ENCODE data around the gene SPRED2. TPM values are rescaled to one million over a fixed set of nuclear protein-coding genes. Genes with fewer than 3 reads are reported as not detected.

SPRED2 gene
- total RNA-seq, 4 donors from 2014 or later: 8.4 to 34.8 (median 29.7) TPM

DNA sequence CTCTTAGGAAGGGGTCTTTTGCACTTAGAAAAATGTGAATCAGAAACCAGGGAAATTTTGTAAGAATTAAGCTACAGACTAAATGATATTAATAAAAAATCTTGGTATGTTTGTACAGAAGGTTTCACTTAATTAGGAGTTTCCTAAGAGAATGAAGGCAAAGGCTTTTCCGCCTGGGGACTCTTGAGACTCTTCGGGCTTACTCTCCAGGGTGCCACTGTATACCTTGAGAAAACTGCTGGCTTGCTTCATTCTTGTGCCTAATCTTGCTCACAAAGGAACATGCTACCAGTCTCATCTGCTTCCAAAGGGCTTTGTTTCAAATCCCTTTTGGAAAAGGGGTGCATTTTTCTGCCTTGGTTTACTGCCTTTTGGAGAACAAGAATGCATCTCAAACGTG lies 155.3 kb downstream of the SPRED2 start:
- Histone ChIP-seq H3K27ac (no peak overlapping the region), H3K4me1 (no peaks in the 10 kb centered on the region), H3K4me3 (no peak overlapping the region), H3K9me3 (no peaks in the 10 kb centered on the region), H3K36me3 (peaks cover 0 to 12% (median 4%) of the 10 kb centered on the region in 4 donors), H3K27me3 (no peaks in the 10 kb centered on the region)
- intact Hi-C loops (cut with DNase I; ENCODE audit: low total_unique reads) (no loop called here), in situ Hi-C loops (cut with MboI; ENCODE audit: low pct_ligation_motif_present in 1 of 4, low pct_unique_long_range_greater_than_20kb in 1 of 4, low sequenced_read_pairs in 3 of 4) (no loop called here)
- no peak for TF ChIP-seq POLR2AphosphoS5 (IDR thresholded peaks at IDR 0.05)
- no peak for DNase-seq
- WGBS, 2 donors (ENCODE audit: low coverage in 1 of 2): 75 to 84% methylated on average over 1 to 3 of the region's 3 CpGs

DNA sequence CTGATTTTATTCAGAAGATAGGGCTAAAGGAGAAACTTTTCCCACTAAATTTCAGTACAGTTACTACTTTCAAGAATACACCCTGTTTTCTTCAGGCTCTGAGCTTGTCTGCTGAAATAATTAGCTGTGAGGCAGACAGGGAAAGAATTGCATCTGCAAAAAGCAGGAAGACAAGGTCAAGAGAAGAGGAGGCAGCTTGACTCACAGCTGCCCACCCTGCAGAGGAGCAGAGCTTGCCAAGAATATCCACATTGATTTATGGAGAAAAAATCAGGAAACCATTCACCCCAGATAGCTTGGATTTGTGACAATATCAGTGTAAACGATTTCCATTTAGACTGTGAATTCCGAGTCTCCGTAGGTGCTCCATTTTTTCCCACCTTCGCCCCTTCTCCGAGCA lies 155.8 kb downstream of the SPRED2 start:
- peaks cover 0 to 16% (median 7%) of the 10 kb centered on the region in 4 donors for H3K36me3 ChIP-seq
- no peak for DNase-seq
- in situ Hi-C loops (cut with MboI; ENCODE audit: low pct_ligation_motif_present in 1 of 4, low pct_unique_long_range_greater_than_20kb in 1 of 4, low sequenced_read_pairs in 3 of 4): no loop called here
- H3K9me3 ChIP-seq: no peaks in the 10 kb centered on the region
- no peaks in the 10 kb centered on the region for H3K4me1 ChIP-seq
- no peak overlapping the region for H3K4me3 ChIP-seq
- no peaks in the 10 kb centered on the region for H3K27me3 ChIP-seq
- intact Hi-C loops (cut with DNase I; ENCODE audit: low total_unique reads): no loop called here
- H3K27ac ChIP-seq: no peak overlapping the region
- TF ChIP-seq EP300 (IDR thresholded peaks at IDR 0.05; ENCODE audit: low read depth) (no peak), POLR2AphosphoS5 (IDR thresholded peaks at IDR 0.05) (no peak), POLR2A (IDR thresholded peaks at IDR 0.05) (no peak)
- TF ChIP-seq, protein P1, sequence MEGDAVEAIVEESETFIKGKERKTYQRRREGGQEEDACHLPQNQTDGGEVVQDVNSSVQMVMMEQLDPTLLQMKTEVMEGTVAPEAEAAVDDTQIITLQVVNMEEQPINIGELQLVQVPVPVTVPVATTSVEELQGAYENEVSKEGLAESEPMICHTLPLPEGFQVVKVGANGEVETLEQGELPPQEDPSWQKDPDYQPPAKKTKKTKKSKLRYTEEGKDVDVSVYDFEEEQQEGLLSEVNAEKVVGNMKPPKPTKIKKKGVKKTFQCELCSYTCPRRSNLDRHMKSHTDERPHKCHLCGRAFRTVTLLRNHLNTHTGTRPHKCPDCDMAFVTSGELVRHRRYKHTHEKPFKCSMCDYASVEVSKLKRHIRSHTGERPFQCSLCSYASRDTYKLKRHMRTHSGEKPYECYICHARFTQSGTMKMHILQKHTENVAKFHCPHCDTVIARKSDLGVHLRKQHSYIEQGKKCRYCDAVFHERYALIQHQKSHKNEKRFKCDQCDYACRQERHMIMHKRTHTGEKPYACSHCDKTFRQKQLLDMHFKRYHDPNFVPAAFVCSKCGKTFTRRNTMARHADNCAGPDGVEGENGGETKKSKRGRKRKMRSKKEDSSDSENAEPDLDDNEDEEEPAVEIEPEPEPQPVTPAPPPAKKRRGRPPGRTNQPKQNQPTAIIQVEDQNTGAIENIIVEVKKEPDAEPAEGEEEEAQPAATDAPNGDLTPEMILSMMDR (IDR thresholded peaks at IDR 0.05): no peak
- 62 to 74% methylated on average over 5 of the region's 5 CpGs for WGBS, 2 donors (ENCODE audit: low coverage in 1 of 2)

DNA sequence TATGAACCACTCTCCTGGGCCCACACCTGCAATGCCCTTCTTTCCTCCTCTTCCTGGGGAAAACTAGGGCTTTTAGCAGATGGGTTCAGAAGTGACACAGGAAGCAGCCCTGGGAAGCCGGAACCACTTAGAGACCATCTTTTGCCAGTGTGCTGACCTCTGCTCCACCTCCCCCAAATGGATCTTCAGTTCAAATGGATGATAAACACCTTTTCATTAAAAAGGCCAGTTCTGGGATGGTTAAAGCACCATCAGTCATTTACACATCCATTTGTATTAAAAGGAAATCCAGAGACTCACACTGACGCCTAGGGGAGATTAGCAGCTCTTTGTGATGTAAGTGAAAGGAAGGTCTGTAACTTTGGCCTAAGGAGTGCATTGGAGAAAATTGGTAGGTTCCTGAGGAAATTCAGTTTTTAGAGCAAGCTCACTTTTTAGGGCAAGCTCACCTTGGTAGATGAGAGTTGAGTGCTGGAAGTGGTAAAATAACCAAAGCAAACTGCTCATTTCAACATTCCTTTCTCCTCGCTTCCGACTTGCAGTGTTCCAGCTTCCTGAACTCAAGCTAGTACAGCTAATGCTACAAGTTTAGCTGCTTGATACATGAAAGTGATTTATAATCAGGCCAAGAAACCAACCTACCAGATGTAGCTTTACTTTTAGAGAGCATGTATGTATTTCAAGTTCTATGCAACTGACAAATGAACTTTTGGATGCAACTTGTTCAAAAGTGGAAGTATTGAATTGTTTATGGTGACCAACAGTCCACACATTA lies 157.1 kb downstream of the SPRED2 start:
- Histone ChIP-seq H3K36me3 (peaks cover 0 to 20% (median 8%) of the 10 kb centered on the region in 4 donors), H3K27ac (no peak overlapping the region), H3K4me1 (no peaks in the 10 kb centered on the region), H3K4me3 (no peak overlapping the region), H3K27me3 (no peaks in the 10 kb centered on the region), H3K9me3 (no peaks in the 10 kb centered on the region)
- in situ Hi-C loops (cut with MboI; ENCODE audit: low pct_ligation_motif_present in 1 of 4, low pct_unique_long_range_greater_than_20kb in 1 of 4, low sequenced_read_pairs in 3 of 4): no loop called here
- no peak for DNase-seq
- intact Hi-C loops (cut with DNase I; ENCODE audit: low total_unique reads): no loop called here
- 72 to 83% methylated on average over 4 of the region's 4 CpGs for WGBS, 2 donors (ENCODE audit: low coverage in 1 of 2)
- TF ChIP-seq POLR2A (IDR thresholded peaks at IDR 0.05): no peak
- TF ChIP-seq POLR2AphosphoS5 (IDR thresholded peaks at IDR 0.05): no peak
- TF ChIP-seq, protein P1 (IDR thresholded peaks at IDR 0.05): no peak
- no peak for TF ChIP-seq EP300 (IDR thresholded peaks at IDR 0.05; ENCODE audit: low read depth)

DNA sequence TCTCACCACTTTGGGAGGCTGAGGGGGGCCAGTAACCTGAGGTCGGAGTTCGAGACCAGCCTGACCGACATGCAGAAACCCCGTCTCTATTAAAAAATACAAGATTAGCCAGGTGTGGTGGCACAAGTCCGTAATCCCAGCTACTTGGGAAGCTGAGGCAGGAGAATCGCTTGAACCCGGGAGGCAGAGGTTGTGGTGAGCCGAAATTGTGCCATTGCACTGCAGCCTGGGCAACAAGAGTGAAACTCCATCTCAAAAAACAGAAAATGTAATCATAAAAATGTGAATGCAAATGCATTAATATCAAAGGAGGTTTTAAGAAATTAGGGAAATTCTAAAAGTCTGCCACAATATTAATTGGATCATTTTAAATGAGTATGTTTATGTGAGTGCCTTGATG lies 159.1 kb downstream of the SPRED2 start:
- in situ Hi-C loops (cut with MboI; ENCODE audit: low pct_ligation_motif_present in 1 of 4, low pct_unique_long_range_greater_than_20kb in 1 of 4, low sequenced_read_pairs in 3 of 4) (loop anchor here in 2 of 4 donors (25.0 kb wide), 1 partner anchor 164 kb away; the partner anchor contains the start of gene SPRED2 (in 2 of the 2)), intact Hi-C loops (cut with DNase I; ENCODE audit: low total_unique reads) (no loop called here)
- 93 to 97% methylated on average over 6 to 8 of the region's 8 CpGs for WGBS, 2 donors (ENCODE audit: low coverage in 1 of 2)
- Histone ChIP-seq H3K27me3 (no peaks in the 10 kb centered on the region), H3K36me3 (peaks cover 0 to 20% (median 8%) of the 10 kb centered on the region in 4 donors), H3K4me3 (no peak overlapping the region), H3K4me1 (no peaks in the 10 kb centered on the region), H3K9me3 (no peaks in the 10 kb centered on the region), H3K27ac (no peak overlapping the region)
- TF ChIP-seq EP300 (IDR thresholded peaks at IDR 0.05; ENCODE audit: low read depth) (no peak), POLR2A (IDR thresholded peaks at IDR 0.05) (no peak), POLR2AphosphoS5 (IDR thresholded peaks at IDR 0.05) (no peak)
- TF ChIP-seq, protein P1 (IDR thresholded peaks at IDR 0.05): no peak
- DNase-seq: no peak
